ENCODE results near the gene MRPS24. TPM values are rescaled to one million over a fixed set of nuclear protein-coding genes. Genes with fewer than 3 reads are reported as not detected.

The MRPS24 gene
- total RNA-seq, 1 experiment from 2014 or later: 135 TPM

DNA sequence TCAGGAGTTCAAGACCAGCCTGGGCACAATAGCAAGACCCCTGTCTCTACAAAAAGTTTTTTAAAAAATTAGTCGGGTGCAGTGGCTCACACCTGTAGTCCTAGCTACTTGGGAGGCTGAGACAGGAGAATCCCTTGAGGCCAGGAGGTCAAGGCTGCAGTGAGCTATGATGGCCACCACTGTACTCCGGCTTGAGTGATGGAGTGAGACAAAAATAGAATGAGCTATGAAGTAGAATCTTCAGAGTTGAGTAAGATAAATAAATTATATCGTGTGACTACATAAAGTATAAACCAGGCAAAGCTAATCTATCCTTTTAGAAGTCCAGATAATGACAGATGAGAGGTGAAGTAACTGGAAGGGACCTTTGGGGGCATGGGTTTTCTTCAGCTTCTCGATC is 15.3 kb upstream of the MRPS24 start:
- ATAC-seq (no peak), DNase-seq (ENCODE audit: low spot score) (no peak)
- H3K27me3 Mint-ChIP-seq (ENCODE audit: low read depth): no peaks in the 10 kb centered on the region
- POLR2A ChIA-PET: no interaction called here
- H3K4me1 Mint-ChIP-seq: peaks cover 16% of the 10 kb centered on the region
- no peak overlapping the region for H3K4me3 Mint-ChIP-seq
- TF ChIP-seq OVOL2 (CRISPR knock-in tag; IDR thresholded peaks at IDR 0.05; ENCODE audit: borderline replicate concordance): no peak
- no peak for TF ChIP-seq PRRX2 (CRISPR knock-in tag; IDR thresholded peaks at IDR 0.05)
- TF ChIP-seq TP53 (CRISPR knock-in tag; IDR thresholded peaks at IDR 0.05): no peak
- no peak for TF ChIP-seq SP1 (CRISPR knock-in tag; conservative IDR thresholded peaks at IDR 0.05)
- no peak for TF ChIP-seq CTCF (IDR thresholded peaks at IDR 0.05)
- no peak for TF ChIP-seq ZNF138 (CRISPR knock-in tag; conservative IDR thresholded peaks at IDR 0.05)
- TF ChIP-seq, protein P1, sequence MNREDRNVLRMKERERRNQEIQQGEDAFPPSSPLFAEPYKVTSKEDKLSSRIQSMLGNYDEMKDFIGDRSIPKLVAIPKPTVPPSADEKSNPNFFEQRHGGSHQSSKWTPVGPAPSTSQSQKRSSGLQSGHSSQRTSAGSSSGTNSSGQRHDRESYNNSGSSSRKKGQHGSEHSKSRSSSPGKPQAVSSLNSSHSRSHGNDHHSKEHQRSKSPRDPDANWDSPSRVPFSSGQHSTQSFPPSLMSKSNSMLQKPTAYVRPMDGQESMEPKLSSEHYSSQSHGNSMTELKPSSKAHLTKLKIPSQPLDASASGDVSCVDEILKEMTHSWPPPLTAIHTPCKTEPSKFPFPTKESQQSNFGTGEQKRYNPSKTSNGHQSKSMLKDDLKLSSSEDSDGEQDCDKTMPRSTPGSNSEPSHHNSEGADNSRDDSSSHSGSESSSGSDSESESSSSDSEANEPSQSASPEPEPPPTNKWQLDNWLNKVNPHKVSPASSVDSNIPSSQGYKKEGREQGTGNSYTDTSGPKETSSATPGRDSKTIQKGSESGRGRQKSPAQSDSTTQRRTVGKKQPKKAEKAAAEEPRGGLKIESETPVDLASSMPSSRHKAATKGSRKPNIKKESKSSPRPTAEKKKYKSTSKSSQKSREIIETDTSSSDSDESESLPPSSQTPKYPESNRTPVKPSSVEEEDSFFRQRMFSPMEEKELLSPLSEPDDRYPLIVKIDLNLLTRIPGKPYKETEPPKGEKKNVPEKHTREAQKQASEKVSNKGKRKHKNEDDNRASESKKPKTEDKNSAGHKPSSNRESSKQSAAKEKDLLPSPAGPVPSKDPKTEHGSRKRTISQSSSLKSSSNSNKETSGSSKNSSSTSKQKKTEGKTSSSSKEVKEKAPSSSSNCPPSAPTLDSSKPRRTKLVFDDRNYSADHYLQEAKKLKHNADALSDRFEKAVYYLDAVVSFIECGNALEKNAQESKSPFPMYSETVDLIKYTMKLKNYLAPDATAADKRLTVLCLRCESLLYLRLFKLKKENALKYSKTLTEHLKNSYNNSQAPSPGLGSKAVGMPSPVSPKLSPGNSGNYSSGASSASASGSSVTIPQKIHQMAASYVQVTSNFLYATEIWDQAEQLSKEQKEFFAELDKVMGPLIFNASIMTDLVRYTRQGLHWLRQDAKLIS (CRISPR knock-in tag; IDR thresholded peaks at IDR 0.05; ENCODE audit: borderline replicate concordance): no peak
- TF ChIP-seq ZNF317 (CRISPR knock-in tag; IDR thresholded peaks at IDR 0.05; ENCODE audit: borderline replicate concordance, low read depth): no peak
- TF ChIP-seq HMGA2 (CRISPR knock-in tag; IDR thresholded peaks at IDR 0.05): no peak
- no peak for TF ChIP-seq SOX15 (CRISPR knock-in tag; IDR thresholded peaks at IDR 0.05)
- TF ChIP-seq E2F1 (CRISPR knock-in tag; IDR thresholded peaks at IDR 0.05): no peak
- TF ChIP-seq FOXP4 (CRISPR knock-in tag; IDR thresholded peaks at IDR 0.05): no peak
- no peak for TF ChIP-seq NFYB (CRISPR knock-in tag; conservative IDR thresholded peaks at IDR 0.05; ENCODE audit: low read depth)
- no peak for TF ChIP-seq E2F5 (CRISPR knock-in tag; IDR thresholded peaks at IDR 0.05)
- no peak for TF ChIP-seq ZBTB21 (CRISPR knock-in tag; IDR thresholded peaks at IDR 0.05; ENCODE audit: borderline replicate concordance)
- TF ChIP-seq, protein P2, sequence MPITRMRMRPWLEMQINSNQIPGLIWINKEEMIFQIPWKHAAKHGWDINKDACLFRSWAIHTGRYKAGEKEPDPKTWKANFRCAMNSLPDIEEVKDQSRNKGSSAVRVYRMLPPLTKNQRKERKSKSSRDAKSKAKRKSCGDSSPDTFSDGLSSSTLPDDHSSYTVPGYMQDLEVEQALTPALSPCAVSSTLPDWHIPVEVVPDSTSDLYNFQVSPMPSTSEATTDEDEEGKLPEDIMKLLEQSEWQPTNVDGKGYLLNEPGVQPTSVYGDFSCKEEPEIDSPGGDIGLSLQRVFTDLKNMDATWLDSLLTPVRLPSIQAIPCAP (CRISPR knock-in tag; IDR thresholded peaks at IDR 0.05): no peak
- peaks cover 12% of the 10 kb centered on the region for H3K36me3 Mint-ChIP-seq
- H3K27ac Mint-ChIP-seq: no peak overlapping the region
- no peaks in the 10 kb centered on the region for H3K9me3 Mint-ChIP-seq
- CTCF ChIA-PET: interaction anchor here (0.8 kb wide), 1 partner anchor 302 kb away, joined by 5 read pairs; the partner anchor contains the start of gene STK17A

Data from WTC11 (cell line).